ENCODE data around the gene WWP2.
"Not testable (repeated sequence)": the region's sequence is repeated elsewhere in the genome, so short reads cannot be mapped to it uniquely, and the experiment has no call there.

The WWP2 gene

DNA sequence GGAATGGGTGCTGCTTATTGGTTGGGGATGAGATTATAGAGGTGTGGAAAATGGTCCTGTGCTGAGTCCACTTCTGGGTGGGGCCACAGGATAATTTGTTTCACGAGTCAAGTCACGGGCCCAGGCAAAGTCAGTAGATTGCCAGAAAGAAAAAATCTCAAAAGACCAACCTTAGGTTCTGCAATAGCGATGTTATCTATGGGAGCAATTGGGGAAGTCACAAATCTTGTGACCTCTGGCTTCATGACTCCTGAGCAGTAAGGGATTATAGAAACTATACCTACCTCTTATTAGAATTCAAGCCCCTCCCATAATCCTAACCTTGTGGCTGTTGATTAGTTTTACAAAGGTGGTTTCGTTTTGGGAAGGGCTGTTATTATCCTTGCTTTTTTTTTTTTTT, 31.4 kb downstream of the WWP2 start:
- DNase-seq (ENCODE audit: low read depth in 3 of 3, low spot score in 1 of 3) = no peak

DNA sequence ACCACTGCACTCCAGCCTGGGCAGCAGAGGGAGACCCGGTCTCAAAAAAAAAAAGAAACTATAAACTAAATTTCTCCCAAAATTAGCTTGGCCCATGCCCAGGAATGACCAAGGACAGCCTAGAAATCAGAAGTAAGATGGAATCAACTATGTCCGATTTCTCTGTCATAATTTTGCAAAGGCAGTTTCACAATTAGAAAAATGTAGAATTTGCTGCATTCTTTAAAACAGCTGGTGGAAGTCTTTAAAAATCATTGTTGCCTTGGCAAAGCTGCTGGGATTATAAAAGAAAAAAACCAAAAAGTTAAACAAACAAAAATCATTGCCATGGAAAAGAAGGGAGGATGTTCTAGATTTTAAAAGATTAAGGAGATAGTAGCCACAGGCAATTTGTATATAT, 32.4 kb downstream of the WWP2 start:
- DNase-seq (ENCODE audit: low read depth in 3 of 3, low spot score in 1 of 3) = no peak

DNA sequence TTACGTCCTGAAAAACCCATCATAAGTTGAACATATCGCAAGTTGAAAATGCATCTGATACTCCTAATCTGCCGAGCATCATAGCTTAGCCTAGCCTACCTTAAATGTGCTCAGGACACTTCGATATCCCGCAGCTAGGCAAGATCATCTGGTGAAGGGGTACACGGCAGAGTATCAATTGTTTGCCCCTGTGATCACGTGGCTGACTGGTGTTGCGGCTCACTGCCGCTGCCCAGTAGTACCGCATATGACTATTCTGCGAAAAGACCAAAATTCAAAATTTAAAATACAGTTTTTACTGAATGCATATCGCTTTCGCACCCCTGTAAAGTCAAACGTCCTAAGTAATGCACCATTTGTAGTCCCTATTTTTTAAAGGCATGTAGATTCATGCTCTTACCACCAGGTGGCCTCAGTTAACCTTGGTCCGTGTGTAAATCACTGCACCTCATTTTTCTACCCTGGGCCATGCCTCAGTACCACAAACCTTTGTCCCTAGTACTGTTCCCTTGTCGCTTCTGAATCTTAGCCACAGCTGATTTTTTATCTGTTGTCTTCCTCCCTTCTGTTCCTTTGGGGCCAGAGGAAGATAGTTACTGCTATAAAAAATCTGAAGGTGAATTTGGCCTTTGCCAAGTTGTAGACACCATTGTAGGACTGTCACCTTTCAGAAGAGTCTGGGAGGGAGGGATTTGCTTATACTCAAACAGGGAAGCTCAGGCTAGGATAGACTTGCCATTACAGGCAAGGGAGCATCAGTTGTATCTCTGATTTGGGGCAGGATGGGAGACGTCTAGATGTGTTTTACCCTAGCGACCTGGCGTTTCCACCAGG, 34.4 kb downstream of the WWP2 start:
- no peak for DNase-seq (ENCODE audit: low read depth in 3 of 3, low spot score in 1 of 3)

DNA sequence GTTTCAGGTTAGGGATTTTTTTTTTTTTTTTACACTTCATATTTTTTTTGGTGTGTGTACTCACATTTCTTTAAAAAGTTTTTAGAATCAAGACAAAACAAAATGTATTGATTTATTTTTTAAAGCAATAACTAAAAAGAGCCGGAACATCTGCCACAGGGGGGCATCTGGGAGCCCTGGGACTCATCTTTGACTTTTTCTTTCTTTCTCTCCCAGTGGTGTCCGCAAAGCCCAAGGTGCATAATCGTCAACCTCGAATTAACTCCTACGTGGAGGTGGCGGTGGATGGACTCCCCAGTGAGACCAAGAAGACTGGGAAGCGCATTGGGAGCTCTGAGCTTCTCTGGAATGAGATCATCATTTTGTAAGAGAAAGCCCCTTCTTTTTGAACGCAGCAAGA, 36.3 kb downstream of the WWP2 start:
- DNase-seq (ENCODE audit: low read depth in 3 of 3, low spot score in 1 of 3) = no peak

DNA sequence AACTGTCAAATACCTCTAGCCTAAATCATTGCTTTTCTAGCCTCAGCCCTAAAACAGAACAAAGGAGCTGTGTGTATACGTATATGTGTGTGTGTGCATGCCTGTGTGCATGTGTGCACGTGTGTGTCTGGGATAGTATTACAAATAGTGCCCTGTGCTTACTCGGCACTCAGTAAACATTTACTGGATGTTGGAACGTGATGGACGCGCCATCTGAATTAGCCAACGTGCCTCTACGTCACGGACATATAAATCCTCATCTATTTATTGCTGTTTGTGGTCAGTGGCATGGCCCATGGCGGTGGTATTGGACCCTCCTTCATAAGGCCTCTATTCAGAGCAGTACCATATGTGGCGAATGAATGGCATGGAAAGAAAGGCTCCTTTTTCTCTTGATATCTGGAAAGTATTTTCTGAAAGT, 37.5 kb downstream of the WWP2 start:
- DNase-seq (ENCODE audit: low read depth in 3 of 3, low spot score in 1 of 3) = no peak

DNA sequence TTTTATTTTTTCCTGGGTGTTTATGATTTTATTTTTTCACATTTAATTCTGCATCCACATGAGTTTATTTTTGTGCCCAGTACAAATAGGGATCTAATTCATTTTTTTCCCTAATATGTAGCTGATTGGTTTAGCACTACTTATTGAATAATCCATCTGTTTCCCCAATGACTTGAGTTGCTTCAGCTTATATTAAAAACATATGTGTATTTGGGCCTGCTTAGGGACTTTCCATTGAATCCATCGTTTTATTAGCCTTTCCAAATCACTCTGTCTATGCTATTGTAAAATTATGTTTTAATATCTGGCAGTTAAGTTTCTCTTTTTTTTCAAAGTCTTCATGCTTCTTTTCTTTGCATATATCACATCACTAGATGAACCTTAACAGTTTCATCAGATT, 42.2 kb downstream of the WWP2 start:
- DNase-seq (ENCODE audit: low read depth in 3 of 3, low spot score in 1 of 3) = no peak

DNA sequence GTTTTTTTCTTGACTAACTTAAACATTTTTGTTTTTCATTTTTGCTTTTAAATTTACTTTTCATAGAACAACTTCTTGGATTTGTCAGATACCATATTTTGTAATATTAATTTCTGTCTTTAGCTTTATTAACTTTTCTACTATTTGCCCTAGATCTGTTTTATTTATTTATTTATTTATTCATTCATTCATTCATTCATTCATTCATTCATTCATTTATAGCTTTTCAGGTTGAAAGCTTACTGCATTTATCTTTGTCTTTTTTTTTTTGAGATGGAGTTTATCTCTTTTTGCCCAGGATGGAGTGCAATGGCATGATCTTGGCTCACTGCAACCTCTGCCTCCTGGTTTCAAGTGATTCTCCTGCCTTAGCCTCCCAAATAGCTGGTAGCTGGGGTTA, 44.6 kb downstream of the WWP2 start:
- not testable (repeated sequence) for DNase-seq (ENCODE audit: low read depth in 3 of 3, low spot score in 1 of 3)

DNA sequence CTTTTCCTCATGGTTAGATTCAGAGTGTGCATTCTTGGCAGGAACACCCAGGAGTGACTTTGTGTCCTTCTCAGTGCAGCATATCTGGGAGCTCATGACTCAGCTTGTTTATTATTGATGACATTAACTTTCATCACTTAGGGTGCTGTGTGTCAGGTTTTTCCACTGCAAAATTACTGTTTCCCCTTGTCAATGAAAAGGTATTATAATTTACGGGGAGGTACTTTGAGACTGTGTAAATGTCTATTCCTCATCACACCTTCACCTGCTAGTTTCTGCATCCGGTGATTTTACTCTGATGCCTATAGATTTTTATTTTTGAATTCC, 50.5 kb downstream of the WWP2 start:
- DNase-seq (ENCODE audit: low read depth in 3 of 3, low spot score in 1 of 3) = no peak

DNA sequence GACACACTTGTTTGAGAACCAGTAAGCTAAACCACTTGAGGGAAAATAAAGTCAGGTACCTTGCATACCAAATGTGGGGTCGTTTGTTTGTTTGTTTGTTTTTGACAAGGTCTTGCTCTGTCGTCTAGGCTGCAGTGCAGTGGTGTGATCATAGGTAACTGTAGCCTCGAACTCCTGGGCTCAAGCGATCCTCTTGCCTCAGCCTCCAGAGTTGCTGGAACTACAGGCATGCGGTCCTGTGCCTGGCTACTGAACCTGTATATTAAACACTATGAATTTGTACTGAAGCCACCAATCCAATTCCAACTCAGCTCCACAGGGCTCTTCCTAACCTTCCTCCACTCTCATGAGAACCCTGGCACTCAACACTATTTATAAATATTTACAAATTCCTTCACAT, 51.9 kb downstream of the WWP2 start:
- no peak for DNase-seq (ENCODE audit: low read depth in 3 of 3, low spot score in 1 of 3)

DNA sequence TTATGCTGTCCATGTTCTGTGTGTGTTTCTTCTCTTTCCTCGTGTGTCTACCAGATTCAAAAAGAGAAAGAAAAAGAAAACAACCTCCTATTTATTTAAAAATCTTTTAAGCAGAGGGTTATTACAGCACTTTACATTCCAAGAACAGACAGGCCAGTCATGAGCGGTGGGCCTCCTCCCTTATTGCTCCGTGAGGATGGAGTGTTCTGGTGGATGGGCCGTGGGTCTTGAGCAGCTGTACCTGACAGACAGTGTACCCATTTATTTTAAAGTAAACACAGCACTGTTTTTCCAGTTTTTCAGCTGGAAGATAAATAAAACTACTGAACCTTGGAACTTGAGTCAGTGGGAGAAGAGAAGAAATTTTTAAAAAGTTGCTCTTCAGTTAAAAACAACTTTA, 52.4 kb downstream of the WWP2 start:
- DNase-seq (ENCODE audit: low read depth in 3 of 3, low spot score in 1 of 3) = no peak

DNA sequence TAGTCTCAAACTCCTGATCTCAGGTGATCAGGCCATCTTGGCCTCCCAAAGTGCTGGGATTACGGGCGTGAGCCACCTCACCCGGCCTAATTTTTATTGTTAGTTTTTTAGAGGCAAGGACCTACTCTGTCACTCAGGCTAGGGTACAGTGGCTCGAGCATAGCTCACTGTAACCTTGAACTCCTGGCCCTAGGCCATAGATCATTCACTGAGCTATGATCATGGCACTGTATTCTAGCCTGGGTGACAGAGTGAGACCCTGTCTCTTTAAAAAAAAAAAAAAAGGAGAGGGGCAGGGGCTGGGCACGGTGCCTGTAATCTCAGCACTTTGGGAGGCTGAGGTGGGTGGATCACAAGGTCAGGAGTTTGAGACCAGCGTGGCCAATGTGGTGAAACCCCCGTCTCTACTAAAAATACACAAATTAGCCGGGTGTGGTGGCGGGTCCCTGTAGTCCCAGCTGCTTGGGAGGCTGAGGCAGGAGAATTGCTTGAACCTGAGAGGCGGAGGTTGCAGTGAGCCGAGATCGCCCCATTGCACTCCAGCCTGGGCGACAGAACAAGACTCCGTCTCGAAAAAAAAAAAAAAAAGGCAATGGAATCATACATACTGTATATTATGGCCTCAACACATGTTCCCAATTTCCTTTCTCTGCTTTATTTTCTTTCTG, 53.2 kb downstream of the WWP2 start:
- DNase-seq (ENCODE audit: low read depth in 3 of 3, low spot score in 1 of 3) = not testable (repeated sequence)

DNA sequence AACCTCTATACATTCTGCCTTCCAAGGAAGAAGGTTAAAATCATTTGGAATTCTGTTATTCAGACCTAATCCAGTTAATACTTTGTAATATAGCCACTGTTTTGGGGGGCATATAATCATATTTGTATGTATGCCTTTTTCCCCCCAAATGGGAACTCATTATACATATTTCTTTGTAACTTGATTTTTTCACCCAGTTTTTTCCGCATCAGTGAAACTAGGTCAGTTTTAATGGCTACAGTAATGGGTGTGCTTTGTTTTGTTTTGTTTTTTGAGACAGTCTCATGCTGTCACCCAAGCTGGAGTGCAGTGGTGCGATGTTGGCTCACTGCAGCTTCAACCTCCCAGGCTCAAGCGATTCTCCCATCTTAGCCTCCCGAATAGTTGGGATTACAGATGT, 54.9 kb downstream of the WWP2 start:
- no peak for DNase-seq (ENCODE audit: low read depth in 3 of 3, low spot score in 1 of 3)

DNA sequence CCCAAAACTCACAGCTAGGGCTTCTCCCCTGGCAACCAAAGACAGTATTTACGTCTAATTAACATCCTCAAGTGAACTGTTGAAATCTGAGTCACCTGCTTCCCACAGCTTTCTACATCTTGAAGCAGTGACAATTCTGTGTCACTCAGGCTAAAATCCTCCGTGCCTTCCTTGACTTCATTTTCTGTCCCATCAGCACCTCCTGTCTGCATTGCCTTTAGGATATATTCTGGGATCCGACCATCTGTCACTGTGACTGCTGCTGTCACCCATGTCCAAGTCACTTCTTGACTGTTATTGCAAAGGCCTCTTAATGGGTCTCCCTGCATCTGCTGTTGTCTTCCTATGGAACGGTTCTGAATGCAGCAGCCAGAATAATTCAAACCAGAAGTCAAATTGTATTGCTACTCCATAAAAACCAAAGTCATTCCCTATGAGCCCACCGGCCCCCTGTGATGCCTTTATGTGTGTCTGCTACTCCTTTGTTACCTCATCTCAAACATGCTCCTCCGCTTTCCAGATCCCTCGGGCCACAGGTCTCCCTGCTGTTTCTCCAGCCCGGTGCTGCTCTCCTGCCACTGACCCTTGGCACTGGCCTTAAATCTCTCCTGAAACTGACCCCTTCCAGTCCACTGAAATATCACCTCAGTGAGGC, 56.9 kb downstream of the WWP2 start:
- no peak for DNase-seq (ENCODE audit: low read depth in 3 of 3, low spot score in 1 of 3)

DNA sequence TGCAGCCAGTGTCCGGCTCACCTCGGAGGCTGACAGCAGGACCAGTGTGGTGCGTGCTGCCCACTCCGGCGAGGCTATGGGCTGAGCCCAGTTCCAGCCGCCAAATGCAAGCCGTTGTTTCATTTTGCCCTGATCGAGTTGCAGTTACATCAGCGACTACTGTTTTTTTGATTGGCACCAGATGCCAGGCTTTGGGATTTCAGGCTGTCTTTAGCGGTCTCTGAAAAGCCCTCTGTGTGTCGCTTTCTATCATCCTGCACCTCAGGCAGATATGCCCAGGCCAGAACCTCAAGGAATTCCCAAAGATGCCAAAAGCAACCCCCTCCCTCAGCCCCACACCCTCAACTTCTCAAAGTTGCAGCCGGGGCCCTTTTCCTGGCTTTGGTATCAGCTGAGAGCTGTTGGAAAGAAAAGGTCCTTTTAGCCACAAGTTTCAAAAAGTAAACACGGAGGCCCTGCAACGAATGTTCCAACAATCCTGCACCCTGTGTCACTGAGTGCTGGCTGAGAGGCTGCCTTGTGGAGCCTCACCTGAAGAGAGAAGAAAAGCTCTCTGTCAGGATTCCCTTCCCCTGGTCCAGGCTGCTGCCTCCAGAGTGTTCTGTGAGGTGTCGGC, 58.9 kb downstream of the WWP2 start:
- no peak for DNase-seq (ENCODE audit: low read depth in 3 of 3, low spot score in 1 of 3)

DNA sequence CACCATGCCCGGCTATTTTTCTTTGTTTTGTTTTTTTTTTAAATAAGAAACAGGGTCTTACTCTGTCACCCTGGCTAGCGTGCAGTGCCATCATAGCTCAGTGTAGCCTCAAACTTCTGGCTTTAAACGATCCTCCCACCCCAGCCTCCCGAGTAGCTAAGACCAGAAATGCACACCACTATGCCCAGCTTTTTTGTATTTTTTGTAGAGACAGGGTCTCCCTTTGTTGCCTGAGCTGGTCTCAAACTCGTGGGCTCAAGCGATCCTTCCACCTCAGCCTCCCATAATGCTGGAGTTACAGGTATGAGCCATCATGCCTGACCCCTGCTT, 59.7 kb downstream of the WWP2 start:
- no peak for DNase-seq (ENCODE audit: low read depth in 3 of 3, low spot score in 1 of 3)

DNA sequence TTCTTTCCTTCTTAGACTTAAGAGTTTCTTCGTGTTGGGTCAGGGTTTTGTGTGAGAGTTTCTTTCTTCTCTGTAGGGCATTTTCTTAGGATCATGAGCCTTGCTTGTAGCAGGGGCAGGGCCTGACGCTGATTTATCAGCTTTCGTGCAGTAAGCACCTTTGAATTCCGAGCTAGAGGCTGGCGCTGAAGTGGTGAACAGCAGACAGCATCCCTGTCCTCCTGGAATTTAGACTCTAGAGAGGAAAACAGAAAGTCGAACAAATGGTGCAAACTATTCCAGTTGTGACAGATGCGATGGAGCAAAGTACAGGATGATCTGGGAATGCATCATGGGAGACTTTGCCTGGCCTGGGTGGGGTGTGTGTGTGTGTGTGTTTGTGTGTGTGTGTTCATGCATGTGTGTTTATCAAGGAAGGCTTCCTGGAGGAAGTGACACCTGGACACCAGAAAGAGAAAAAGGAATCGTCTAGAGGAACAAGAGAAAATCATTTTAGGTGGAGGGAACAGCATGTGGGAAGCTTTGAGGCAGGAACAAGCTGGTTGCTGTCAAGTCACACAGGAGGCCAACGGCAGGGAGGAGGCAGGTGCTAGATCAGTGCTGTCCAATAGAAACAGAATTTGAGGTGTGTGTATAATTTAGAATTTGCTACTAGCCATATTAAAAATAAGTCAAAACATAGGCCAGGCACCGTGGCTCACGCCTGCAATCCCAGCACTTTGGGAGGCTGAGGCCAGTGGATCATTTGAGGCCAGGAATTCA, 60.2 kb downstream of the WWP2 start:
- DNase-seq (ENCODE audit: low read depth in 3 of 3, low spot score in 1 of 3) = no peak

DNA sequence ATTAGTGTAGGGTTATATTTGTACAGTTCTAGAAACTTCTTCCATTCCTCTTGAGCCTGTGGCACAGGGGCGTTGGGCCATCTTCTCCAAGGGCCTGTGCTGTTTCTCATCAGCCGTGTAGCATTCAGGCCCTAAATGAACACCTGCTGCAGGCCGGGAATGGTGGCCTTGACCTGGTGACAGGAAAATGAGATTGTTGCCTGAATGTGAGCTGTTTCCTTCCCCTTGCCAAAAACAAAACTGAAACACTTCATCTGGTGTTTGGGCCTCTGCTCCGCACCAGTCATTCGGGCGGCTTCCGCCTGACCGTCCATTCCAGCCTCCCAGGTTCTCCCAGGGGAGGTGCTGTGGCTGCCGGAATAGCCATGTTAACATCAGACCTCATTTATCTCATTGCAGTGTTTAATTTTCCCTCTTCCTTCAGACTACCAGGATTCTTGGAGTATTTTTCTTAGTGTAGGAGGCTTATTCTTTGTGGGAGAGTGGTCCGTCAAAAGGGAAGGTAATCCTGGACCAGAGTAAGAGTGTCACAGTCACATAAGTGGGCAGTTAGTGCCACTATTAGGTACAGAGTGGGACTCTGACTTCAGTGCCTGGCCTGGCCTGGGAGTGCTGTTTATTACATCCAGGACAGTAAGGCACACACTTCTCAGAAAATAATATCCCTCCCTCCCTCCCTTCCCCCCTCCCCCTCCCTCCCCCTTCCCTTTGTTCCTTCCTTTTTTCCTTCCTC, 61.9 kb downstream of the WWP2 start:
- no peak for DNase-seq (ENCODE audit: low read depth in 3 of 3, low spot score in 1 of 3)

DNA sequence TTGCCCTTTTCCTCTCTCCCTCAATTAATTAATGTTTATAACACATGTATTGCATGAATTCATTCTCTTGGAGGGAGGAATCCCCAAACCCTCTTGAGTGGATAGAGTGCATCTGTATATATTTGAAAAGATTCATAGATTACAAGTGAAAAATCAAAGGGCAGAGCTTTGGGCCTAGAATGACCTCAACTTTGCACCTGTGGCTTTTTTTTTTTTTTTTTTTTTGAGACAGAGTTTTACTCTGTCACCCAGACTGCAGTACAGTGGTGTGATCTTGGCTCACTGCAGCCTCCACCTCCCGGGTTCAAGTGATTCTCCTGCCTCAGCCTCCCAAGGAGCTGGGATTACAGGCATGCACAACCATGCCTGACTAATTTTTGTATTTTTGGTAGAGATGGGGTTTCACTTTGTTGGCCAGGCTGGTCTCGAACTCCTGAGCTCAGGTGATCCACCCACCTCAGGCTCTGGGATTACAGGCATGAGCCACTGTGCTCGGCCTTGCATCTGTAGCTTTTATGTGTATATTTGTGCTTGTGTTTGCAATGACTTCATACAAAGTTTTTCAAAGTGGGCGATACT, 62.5 kb downstream of the WWP2 start:
- not testable (repeated sequence) for DNase-seq (ENCODE audit: low read depth in 3 of 3, low spot score in 1 of 3)

DNA sequence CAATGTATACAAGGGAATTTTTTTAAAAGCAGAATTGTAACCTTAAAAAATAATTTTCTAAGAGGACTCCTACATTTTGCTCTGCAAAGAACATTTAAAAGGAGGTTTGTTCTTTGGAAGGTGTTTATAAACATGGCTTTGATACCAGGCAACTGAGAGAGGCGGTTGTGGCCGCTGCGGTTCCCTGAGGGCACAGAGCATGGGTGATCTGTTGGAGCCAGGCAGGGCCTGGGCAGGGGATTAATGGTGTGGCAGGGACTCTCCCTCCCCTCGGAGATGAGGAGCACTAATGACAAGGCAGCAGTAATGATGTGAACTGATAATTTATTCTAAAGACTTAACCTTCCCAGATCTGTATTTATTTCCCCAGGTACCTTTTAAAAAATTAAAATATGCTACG, 65.4 kb downstream of the WWP2 start:
- DNase-seq (ENCODE audit: low read depth in 3 of 3, low spot score in 1 of 3) = no peak

DNA sequence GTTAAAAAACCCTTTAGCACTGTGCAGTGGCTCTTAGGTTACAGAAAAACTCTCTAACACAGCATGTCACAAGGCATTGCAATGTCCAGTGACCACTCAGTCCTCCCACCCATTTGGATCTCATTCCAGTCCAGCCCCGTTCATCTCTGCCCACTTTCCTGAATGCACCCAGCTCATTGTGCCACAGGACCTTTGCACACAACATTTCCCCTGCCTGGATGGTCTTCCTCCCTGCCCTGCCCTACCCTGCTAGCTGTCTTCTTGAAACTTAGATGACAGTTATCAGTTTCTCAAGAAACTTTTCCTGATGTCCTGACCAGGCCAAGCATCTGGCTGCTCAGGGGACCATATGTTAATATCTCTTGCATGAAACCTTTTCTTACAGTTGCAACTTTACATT, 67.2 kb downstream of the WWP2 start:
- no peak for DNase-seq (ENCODE audit: low read depth in 3 of 3, low spot score in 1 of 3)
